ENCODE results near the gene CENATAC.

Gene CENATAC

DNA sequence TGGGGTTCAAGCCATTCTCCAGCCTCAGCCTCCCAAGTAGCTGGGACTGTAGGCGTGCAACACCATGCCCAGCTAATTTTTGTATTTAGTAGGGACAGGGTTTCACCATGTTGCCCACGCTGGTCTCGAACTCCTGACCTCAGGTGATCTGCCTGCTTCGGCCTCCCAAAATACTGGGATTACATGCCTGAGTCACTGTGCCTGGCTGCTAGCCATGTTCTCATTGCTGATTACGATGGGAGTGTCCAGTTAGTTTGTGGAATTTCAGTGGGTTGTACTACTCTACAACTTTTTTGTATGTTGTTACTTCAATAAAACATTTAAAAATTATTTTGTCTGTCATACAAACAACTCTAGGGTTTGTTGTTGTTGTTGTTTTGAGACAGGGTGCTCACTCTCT lies 64.8 kb downstream of the CENATAC start:
- TF ChIP-seq, protein P1, sequence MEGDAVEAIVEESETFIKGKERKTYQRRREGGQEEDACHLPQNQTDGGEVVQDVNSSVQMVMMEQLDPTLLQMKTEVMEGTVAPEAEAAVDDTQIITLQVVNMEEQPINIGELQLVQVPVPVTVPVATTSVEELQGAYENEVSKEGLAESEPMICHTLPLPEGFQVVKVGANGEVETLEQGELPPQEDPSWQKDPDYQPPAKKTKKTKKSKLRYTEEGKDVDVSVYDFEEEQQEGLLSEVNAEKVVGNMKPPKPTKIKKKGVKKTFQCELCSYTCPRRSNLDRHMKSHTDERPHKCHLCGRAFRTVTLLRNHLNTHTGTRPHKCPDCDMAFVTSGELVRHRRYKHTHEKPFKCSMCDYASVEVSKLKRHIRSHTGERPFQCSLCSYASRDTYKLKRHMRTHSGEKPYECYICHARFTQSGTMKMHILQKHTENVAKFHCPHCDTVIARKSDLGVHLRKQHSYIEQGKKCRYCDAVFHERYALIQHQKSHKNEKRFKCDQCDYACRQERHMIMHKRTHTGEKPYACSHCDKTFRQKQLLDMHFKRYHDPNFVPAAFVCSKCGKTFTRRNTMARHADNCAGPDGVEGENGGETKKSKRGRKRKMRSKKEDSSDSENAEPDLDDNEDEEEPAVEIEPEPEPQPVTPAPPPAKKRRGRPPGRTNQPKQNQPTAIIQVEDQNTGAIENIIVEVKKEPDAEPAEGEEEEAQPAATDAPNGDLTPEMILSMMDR (IDR thresholded peaks at IDR 0.05; ENCODE audit: low read depth, low read length, missing control alignments) = no peak
- H3K4me3 ChIP-seq (ENCODE audit: low read depth, low read length) = no peak overlapping the region
- no peak for DNase-seq (ENCODE audit: low read depth)

DNA sequence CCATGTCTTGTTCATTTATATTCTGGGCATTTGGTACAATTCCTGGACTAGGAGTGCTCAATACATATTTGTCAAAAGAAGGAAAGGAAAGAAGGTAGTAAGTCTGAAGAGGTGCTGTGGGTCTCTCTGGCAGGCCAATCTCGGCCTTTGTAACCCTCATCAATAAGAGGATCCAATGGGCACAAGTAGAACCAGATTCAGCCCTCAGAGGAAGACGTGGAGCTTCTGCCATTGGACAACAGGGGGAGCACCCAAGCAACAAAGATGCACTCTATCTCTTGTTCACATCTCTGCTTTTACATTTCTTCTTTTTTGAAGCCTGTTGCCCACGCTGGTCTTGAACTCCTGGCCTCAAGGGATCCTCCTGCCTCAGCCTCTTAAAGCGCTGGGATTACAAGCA lies 67.4 kb downstream of the CENATAC start:
- TF ChIP-seq, protein P1 (IDR thresholded peaks at IDR 0.05; ENCODE audit: low read depth, low read length, missing control alignments) = peak; percentile 74
- H3K4me3 ChIP-seq (ENCODE audit: low read depth, low read length) = no peak overlapping the region
- DNase-seq (ENCODE audit: low read depth) = no peak
